Endothelial cell of umbilical vein (primary cell): ENCODE data around the gene SCIMP. TPM values are rescaled to one million over a fixed set of nuclear protein-coding genes. Genes with fewer than 3 reads are reported as not detected.

Source experiments
- BruUV-seq: library from RNA; stranded (reverse); fragments of 400-500 nt; replicated peaks from 2 replicates; lab custom pipeline; 2021; lab: Mats Ljungman, UMichigan
- CTCF ChIA-PET: fragments of 300-600, 350-600 bp; sonication (Branson Sonifier 250); formaldehyde crosslinking; loops from one replicate; lab custom pipeline; 2021; ENCODE audit warnings: antibody characterized with exemption, inconsistent platforms; lab: Charles Lee
- POLR2A ChIA-PET: fragments of 300-600, 350-600 bp; sonication (Branson Sonifier 250); formaldehyde crosslinking; loops from one replicate; lab custom pipeline; 2021; ENCODE audit warnings: antibody characterized with exemption, inconsistent platforms; lab: Charles Lee
- DNase-seq: peaks from one replicate; pipeline ENCODE4 v3.0.0-alpha.2; 2011; ENCODE audit warnings: low read depth, low spot score
- FAIRE-seq: peaks from 2 replicates; lab custom pipeline; 2011; peaks lifted over from hg19 to GRCh38; lab: Jason Lieb, UNC
- H2AFZ ChIP-seq: 2 replicates; pipeline ENCODE4 v1.6.0; 2012; ENCODE audit warnings: low read depth, low read length, control low read depth, inconsistent platforms
- H3K27ac ChIP-seq: 2 replicates; pipeline ENCODE4 v1.5.1; 2011; ENCODE audit warnings: low read depth, mild to moderate bottlenecking, control low read depth, low read length, moderate library complexity; ENCODE audit not compliant: insufficient read depth
- H3K27me3 ChIP-seq, 2 experiments: 2 replicates each; pipeline versions ENCODE4 v1.6.0 to v1.6.1; 2011; ENCODE audit warnings: low read length in 2 of 2, mixed read lengths in 1 of 2; ENCODE audit not compliant: control insufficient read depth in 2 of 2, insufficient read depth in 2 of 2
- H3K36me3 ChIP-seq, 2 experiments: 2 replicates in 1 of 2; 3 replicates in 1 of 2; pipeline ENCODE4 v1.5.1; 2011; ENCODE audit warnings: low read length in 2 of 2, mild to moderate bottlenecking in 1 of 2, moderate library complexity in 1 of 2; ENCODE audit not compliant: control insufficient read depth in 2 of 2, insufficient read depth in 2 of 2; ENCODE audit errors: extremely low read depth in 1 of 2
- H3K4me1 ChIP-seq: 3 replicates; pipeline ENCODE4 v1.5.1; 2011; ENCODE audit warnings: mild to moderate bottlenecking, low read length; ENCODE audit not compliant: control insufficient read depth, insufficient read depth; ENCODE audit errors: extremely low read depth
- H3K4me2 ChIP-seq: 2 replicates; pipeline ENCODE4 v1.6.1; 2011; ENCODE audit warnings: low read length, control low read depth, mixed read lengths; ENCODE audit not compliant: insufficient read depth
- H3K4me3 ChIP-seq, 3 experiments: fragments of 200-600 bp in 1 of 3; sonication (generic), shearing (Covaris generic) in 1 of 3; replicated peaks in 1 of 3; 2 replicates each; pipeline ENCODE4 v1.5.1; 2011 to 2016; ENCODE audit warnings: control low read depth in 3 of 3, low read length in 3 of 3, mild to moderate bottlenecking in 2 of 3, inconsistent platforms in 1 of 3, low read depth in 1 of 3, moderate library complexity in 1 of 3; ENCODE audit not compliant: insufficient read depth in 1 of 3
- H3K79me2 ChIP-seq: 2 replicates; pipeline ENCODE4 v1.6.0; 2012; ENCODE audit warnings: low read length, inconsistent platforms; ENCODE audit not compliant: control insufficient read depth, insufficient read depth
- H3K9ac ChIP-seq: replicated peaks from 2 replicates; pipeline ENCODE3; 2011; ENCODE audit warnings: low read length, control low read depth; ENCODE audit not compliant: insufficient read depth; ENCODE audit errors: extremely low read depth
- H3K9me1 ChIP-seq: replicated peaks from 3 replicates; pipeline ENCODE4 v1.6.0; 2011; ENCODE audit warnings: mild to moderate bottlenecking, low read length; ENCODE audit not compliant: control insufficient read depth, insufficient read depth; ENCODE audit errors: extremely low read depth
- H3K9me3 ChIP-seq: replicated peaks from 2 replicates; pipeline ENCODE4 v1.5.1; 2012; ENCODE audit warnings: low read length, inconsistent platforms; ENCODE audit not compliant: control insufficient read depth, insufficient read depth
- H4K20me1 ChIP-seq: replicated peaks from 2 replicates; pipeline ENCODE3; 2011; ENCODE audit warnings: mild to moderate bottlenecking, low read length; ENCODE audit not compliant: control insufficient read depth, insufficient read depth; ENCODE audit errors: extremely low read depth
- CTCF ChIP-seq, 2 donors: IDR thresholded peaks; 1 replicate in 1 of 2; 2 replicates in 1 of 2; pipeline ENCODE4 v1.5.1; 2011; ENCODE audit warnings: low read length in 2 of 2, mild to moderate bottlenecking in 2 of 2, moderate library complexity in 2 of 2, control low read depth in 1 of 2, inconsistent platforms in 1 of 2, low read depth in 1 of 2; ENCODE audit not compliant: insufficient read depth in 1 of 2; ENCODE audit errors: extremely low read depth in 1 of 2
- EZH2 ChIP-seq: IDR thresholded peaks from 2 replicates; pipeline ENCODE4 v1.6.1; 2012; ENCODE audit warnings: borderline replicate concordance, low read depth, mild to moderate bottlenecking, moderate library complexity, low read length, inconsistent platforms; ENCODE audit not compliant: severe bottlenecking
- GATA2 ChIP-seq: IDR thresholded peaks from 2 replicates; pipeline ENCODE4 v1.7.0; 2011; ENCODE audit warnings: low read depth, mild to moderate bottlenecking, moderate library complexity, mixed read lengths, low read length; ENCODE audit not compliant: insufficient read length, insufficient read depth
- MAX ChIP-seq: IDR thresholded peaks from 2 replicates; pipeline ENCODE4 v1.6.1; 2011; ENCODE audit not compliant: insufficient read depth, insufficient read length
- MYC ChIP-seq: IDR thresholded peaks from one replicate; pipeline ENCODE4 v1.6.1; 2011; ENCODE audit warnings: mild to moderate bottlenecking, low read depth, low read length
- POLR2AphosphoS5 ChIP-seq: IDR thresholded peaks from 2 replicates; pipeline ENCODE4 v1.6.1; 2012; ENCODE audit warnings: low read depth, mild to moderate bottlenecking, control low read depth, low read length, moderate library complexity; ENCODE audit not compliant: insufficient read depth
- dilution Hi-C: fragments of 300-500 bp; cut with MboI; formaldehyde crosslinking; loops from one replicate; pipeline ENCODE4 v1.15.0; 2019; ENCODE audit warnings: low sequenced_read_pairs; ENCODE audit not compliant: extremely low pct_ligation_motif_present
- intact Hi-C: fragments of 100-400 bp; cut with micrococcal nuclease; formaldehyde crosslinking; loops from one replicate; pipeline ENCODE4 v1.10.0; 2022
- polyA plus RNA-seq, 4 experiments: library from polyadenylated mRNA; depleted of rRNA in 3 of 4; stranded (reverse) in 3 of 4; unstranded in 1 of 4; fragments of >200 nt; gene quantifications; 2 replicates each; pipeline versions ENCODE4 v1.2.1 to v1.2.3, GENCODE V29; 2011 to 2012; ENCODE audit warnings: missing spikeins in 1 of 4
- total RNA-seq: library from RNA; stranded (reverse); gene quantifications from 2 replicates; pipeline ENCODE4 v1.2.3, GENCODE V29; 2021

Gene SCIMP
- total and polyA plus RNA-seq, 2 donors (not counting 3 experiments of a cell fraction or from before 2014, with no cell fraction given) = not detected

GRCh38 chr17:5249615-5250014, 15.0 kb upstream of the SCIMP start:
- no peaks in the 10 kb centered on the region for H3K9me1 ChIP-seq
- no TSS peak for BruUV-seq
- ChIA-PET POLR2A (no interaction called here), CTCF (interaction anchor here (0.7 to 3.6 kb wide), 5 partner anchors 10 to 1173 kb away, joined by 3 to 41 read pairs (median 3); partner anchors contain the start of gene C1QBP)
- dilution Hi-C loops (no loop called here), intact Hi-C loops (loop anchor here (1.0 to 10.0 kb wide), 5 partner anchors 57 to 1185 kb away; partner anchors contain the start of genes AIPL1, C1QBP and NUP88)
- no peaks in the 10 kb centered on the region for H4K20me1 ChIP-seq
- H3K27me3 ChIP-seq = no peaks in the 10 kb centered on the region
- H3K27ac ChIP-seq = no peak overlapping the region
- H3K36me3 ChIP-seq = no peaks in the 10 kb centered on the region
- no peak overlapping the region for H3K4me2 ChIP-seq
- H3K4me3 ChIP-seq = no peak overlapping the region
- H3K9me3 ChIP-seq = no peaks in the 10 kb centered on the region
- H3K9ac ChIP-seq = no peak overlapping the region
- TF ChIP-seq POLR2AphosphoS5 (no peak), CTCF (IDR thresholded peaks at IDR 0.05; ENCODE audit: extremely low read depth in 1 of 2, insufficient read depth in 1 of 2, low read depth in 1 of 2, low read length in 2 of 2) (peak; percentile 56 to 66)
- H3K79me2 ChIP-seq = no peaks in the 10 kb centered on the region
- H2AFZ ChIP-seq = no peak overlapping the region
- DNase-seq (peak; percentile 75), FAIRE-seq (peak; percentile 88)
- H3K4me1 ChIP-seq = no peaks in the 10 kb centered on the region

GRCh38 chr17:5248821-5249479, 14.3 kb upstream of the SCIMP start:
- ChIA-PET CTCF (interaction anchor here (0.8 to 3.6 kb wide), 7 partner anchors 9 to 1187 kb away, joined by 3 to 41 read pairs (median 4); partner anchors contain the start of genes C1QBP and SCIMP), POLR2A (interaction anchor here (0.7 kb wide), 1 partner anchor 125 kb away, joined by 3 read pairs; no protein-coding TSS in a partner anchor)
- H3K9ac ChIP-seq = no peak overlapping the region
- no peaks in the 10 kb centered on the region for H4K20me1 ChIP-seq
- H3K27me3 ChIP-seq = no peaks in the 10 kb centered on the region
- intact Hi-C loops = loop anchor here (1.0 to 10.0 kb wide), 5 partner anchors 58 to 1186 kb away; partner anchors contain the start of genes AIPL1, C1QBP and NUP88
- H3K4me3 ChIP-seq = no peak overlapping the region
- no peaks in the 10 kb centered on the region for H3K9me1 ChIP-seq
- BruUV-seq = no TSS peak
- no peaks in the 10 kb centered on the region for H3K4me1 ChIP-seq
- no peak for TF ChIP-seq GATA2
- no peak for TF ChIP-seq MAX
- TF ChIP-seq MYC = no peak
- no peak for TF ChIP-seq EZH2
- no peak for TF ChIP-seq POLR2AphosphoS5
- no peaks in the 10 kb centered on the region for H3K36me3 ChIP-seq
- no peak overlapping the region for H2AFZ ChIP-seq
- H3K4me2 ChIP-seq = no peak overlapping the region
- DNase-seq = no peak
- no peaks in the 10 kb centered on the region for H3K9me3 ChIP-seq
- H3K79me2 ChIP-seq = no peaks in the 10 kb centered on the region
- H3K27ac ChIP-seq = no peak overlapping the region
- FAIRE-seq = no peak
- dilution Hi-C loops = no loop called here
